GM12878 (cell line): ENCODE measurements around the gene GNG12. TPM values are rescaled to one million over a fixed set of nuclear protein-coding genes. Genes with fewer than 3 reads are reported as not detected.
A peak's percentile ranks its signal among the peaks of the same experiment; 100 is the strongest.

Experiments used
- ATAC-seq: fragments of 200-7000 bp; cut with Tn5 transposase; 3 replicates; pipeline ENCODE4 v1.9.1; 2020; ENCODE audit warnings: mild to moderate bottlenecking, moderate library complexity
- BruUV-seq: library from RNA; stranded (reverse); fragments of 400-500 nt; replicated peaks from 2 replicates; lab custom pipeline; 2021; lab: Mats Ljungman, UMichigan
- CTCF ChIA-PET: fragments of 300-600 bp; sonication (Branson Sonifier 250); formaldehyde crosslinking; extraction: SDS; loops from one replicate; lab custom pipeline; 2021; ENCODE audit warnings: inconsistent platforms; lab: Yijun Ruan, JAX
- POLR2A ChIA-PET: fragments of 350-600 bp; formaldehyde crosslinking; extraction: SDS; loops from one replicate; lab custom pipeline; 2021; ENCODE audit warnings: inconsistent platforms; lab: Charles Lee
- RAD21 ChIA-PET: fragments of 300-600 bp; sonication (Branson Sonifier 250); formaldehyde crosslinking; loops from one replicate; lab custom pipeline; 2023; ENCODE audit warnings: antibody characterized with exemption; ENCODE audit not compliant: unreplicated experiment; lab: Charles Lee
- SMC1A ChIA-PET: fragments of 300-600 bp; sonication (Branson Sonifier 250); formaldehyde crosslinking; loops from one replicate; lab custom pipeline; 2023; ENCODE audit not compliant: unreplicated experiment, uncharacterized antibody; lab: Charles Lee
- DNase-seq: peaks from one replicate; pipeline ENCODE4 v3.0.0-alpha.2; 2011; ENCODE audit warnings: low read depth, low spot score
- FAIRE-seq: peaks from 3 replicates; lab custom pipeline; 2011; peaks lifted over from hg19 to GRCh38; lab: Jason Lieb, UNC
- H2AFZ ChIP-seq: 2 replicates; pipeline ENCODE4 v1.6.0; 2011; ENCODE audit warnings: low read depth, low read length, control low read depth; ENCODE audit not compliant: control insufficient read depth
- H3K27ac ChIP-seq: 2 replicates; pipeline ENCODE4 v1.5.1; 2011; ENCODE audit warnings: control low read depth; ENCODE audit not compliant: control insufficient read depth, insufficient read depth
- H3K27me3 ChIP-seq, 2 experiments: replicated peaks in 1 of 2; 2 replicates each; pipeline versions ENCODE4 v1.6.0 to v1.6.1; 2011; ENCODE audit warnings: low read length in 1 of 2; ENCODE audit not compliant: control insufficient read depth in 2 of 2, insufficient read depth in 2 of 2
- H3K36me3 ChIP-seq, 2 experiments: 2 replicates each; pipeline ENCODE4 v1.5.1; 2011; ENCODE audit warnings: low read length in 1 of 2; ENCODE audit not compliant: control insufficient read depth in 2 of 2, insufficient read depth in 2 of 2
- H3K4me1 ChIP-seq: 2 replicates; pipeline ENCODE4 v1.6.1; 2011; ENCODE audit warnings: mild to moderate bottlenecking, low read length, moderate library complexity, mixed read lengths; ENCODE audit not compliant: control insufficient read depth, insufficient read depth
- H3K4me2 ChIP-seq: 2 replicates; pipeline ENCODE4 v1.6.0; 2011; ENCODE audit warnings: control low read depth; ENCODE audit not compliant: control insufficient read depth, insufficient read depth
- H3K4me3 ChIP-seq: fragments of 200-600 bp; sonication (generic); 2 replicates; pipeline ENCODE4 v1.5.1; 2016
- H3K79me2 ChIP-seq: 2 replicates; pipeline ENCODE4 v1.6.0; 2011; ENCODE audit warnings: low read length; ENCODE audit not compliant: control insufficient read depth, insufficient read depth
- H3K9ac ChIP-seq: 2 replicates; pipeline ENCODE4 v1.8.0; 2011; ENCODE audit warnings: low read length, control low read depth, mixed read lengths; ENCODE audit not compliant: control insufficient read depth, insufficient read depth
- H3K9me3 ChIP-seq: replicated peaks from 3 replicates; pipeline ENCODE4 v1.5.1; 2011; ENCODE audit warnings: mild to moderate bottlenecking, low read length; ENCODE audit not compliant: control insufficient read depth, insufficient read depth
- H4K20me1 ChIP-seq: 2 replicates; pipeline ENCODE4 v1.6.0; 2011; ENCODE audit not compliant: control insufficient read depth, insufficient read depth
- BMI1 ChIP-seq: fragments of 450-650 bp; IDR thresholded peaks from 2 replicates; pipeline ENCODE4 v1.6.1; 2016; ENCODE audit warnings: mild to moderate bottlenecking, moderate library complexity, borderline replicate concordance
- BRCA1 ChIP-seq: IDR thresholded peaks from 2 replicates; pipeline ENCODE4 v1.6.1; 2011; ENCODE audit warnings: low read depth, low read length, improper control_type of control experiment
- MYB ChIP-seq: fragments of 150-350 bp; IDR thresholded peaks from 2 replicates; pipeline ENCODE4 v1.6.1; 2014; ENCODE audit warnings: mild to moderate bottlenecking, low read depth, low read length, borderline replicate concordance
- NBN ChIP-seq: fragments of 450-650 bp; IDR thresholded peaks from 2 replicates; pipeline ENCODE4 v1.6.1; 2016
- RAD21 ChIP-seq: IDR thresholded peaks from 2 replicates; pipeline ENCODE4 v1.6.1; 2011; ENCODE audit warnings: mild to moderate bottlenecking, low read depth, low read length, moderate library complexity; ENCODE audit not compliant: insufficient read depth
- SMAD1 ChIP-seq: fragments of 450-650 bp; IDR thresholded peaks from 2 replicates; pipeline ENCODE4 v1.6.1; 2018; ENCODE audit warnings: mild to moderate bottlenecking, low read depth; ENCODE audit not compliant: partially characterized antibody
- WGBS: methylation state at CpG from one replicate; pipeline ENCODE4 v1.1.6; 2016; ENCODE audit warnings: low lambda C conversion rate; ENCODE audit not compliant: insufficient replicate concordance, insufficient coverage; ENCODE audit errors: missing lambda C conversion rate; 5-methylcytosine and 5-hydroxymethylcytosine counted together
- in situ Hi-C: fragments of 300-500 bp; cut with MboI; formaldehyde crosslinking; loops from 9 replicates; pipeline ENCODE4 v1.14.3; 2018; ENCODE audit warnings: mixed read lengths
- intact Hi-C: fragments of 100-400 bp; cut with micrococcal nuclease; formaldehyde crosslinking; loops from one replicate; pipeline ENCODE4 v1.14.2; 2022; ENCODE audit not compliant: unreplicated experiment
- polyA plus RNA-seq, 11 experiments: library from polyadenylated mRNA; depleted of rRNA in 4 of 11; unstranded in 6 of 11; stranded (reverse) in 5 of 11; fragments of >200 nt; fragmentation: Nextera tagmentation in 4 of 11; fragmentation: Illumina TruSeq in 1 of 11; extraction: Ambion mirVana in 4 of 11; extraction: Trizol in 1 of 11; gene quantifications; 1 replicate in 1 of 11; 2 replicates in 10 of 11; pipeline versions ENCODE4 v1.2.1 to v1.2.3, GENCODE V29; 2011 to 2016; ENCODE audit warnings: inconsistent platforms in 2 of 11, missing spikeins in 2 of 11, low read depth in 1 of 11
- total RNA-seq, 4 experiments: library from RNA; depleted of rRNA in 3 of 4; stranded (reverse); fragments of >200 nt in 3 of 4; fragmentation: Illumina TruSeq in 1 of 4; extraction: Trizol in 1 of 4; gene quantifications; 2 replicates each; pipeline versions ENCODE4 v1.2.1 to v1.2.3, GENCODE V29; 2013 to 2021
- TF ChIP-seq, protein P1 (sequence below): IDR thresholded peaks from 2 replicates; pipeline ENCODE4 v1.6.1; 2011; ENCODE audit warnings: borderline replicate concordance, low read depth, mild to moderate bottlenecking, moderate library complexity, mixed read lengths, low read length; ENCODE audit not compliant: insufficient read depth; ENCODE audit errors: extremely low read length
- TF ChIP-seq, protein P2 (sequence below): IDR thresholded peaks from 2 replicates; pipeline ENCODE4 v1.6.1; 2011; ENCODE audit warnings: borderline replicate concordance, low read depth, mild to moderate bottlenecking, moderate library complexity, low read length; ENCODE audit not compliant: insufficient read depth, poor library complexity, severe bottlenecking
- TF ChIP-seq, protein P3 (sequence below): IDR thresholded peaks from 2 replicates; pipeline ENCODE4 v1.6.1; 2012; ENCODE audit warnings: low read depth, low read length, improper control_type of control experiment
- TF ChIP-seq, protein P4 (sequence below): fragments of 150-350 bp; IDR thresholded peaks from 2 replicates; pipeline ENCODE4 v1.6.1; 2014; ENCODE audit warnings: mild to moderate bottlenecking, low read depth, low read length

The GNG12 gene
- total and polyA plus RNA-seq, 10 of the 15 experiments (the other 5 are each of a cell fraction or from before 2014, with no cell fraction given) = 0.22 to 32.8 (median 0.35) TPM

DNA sequence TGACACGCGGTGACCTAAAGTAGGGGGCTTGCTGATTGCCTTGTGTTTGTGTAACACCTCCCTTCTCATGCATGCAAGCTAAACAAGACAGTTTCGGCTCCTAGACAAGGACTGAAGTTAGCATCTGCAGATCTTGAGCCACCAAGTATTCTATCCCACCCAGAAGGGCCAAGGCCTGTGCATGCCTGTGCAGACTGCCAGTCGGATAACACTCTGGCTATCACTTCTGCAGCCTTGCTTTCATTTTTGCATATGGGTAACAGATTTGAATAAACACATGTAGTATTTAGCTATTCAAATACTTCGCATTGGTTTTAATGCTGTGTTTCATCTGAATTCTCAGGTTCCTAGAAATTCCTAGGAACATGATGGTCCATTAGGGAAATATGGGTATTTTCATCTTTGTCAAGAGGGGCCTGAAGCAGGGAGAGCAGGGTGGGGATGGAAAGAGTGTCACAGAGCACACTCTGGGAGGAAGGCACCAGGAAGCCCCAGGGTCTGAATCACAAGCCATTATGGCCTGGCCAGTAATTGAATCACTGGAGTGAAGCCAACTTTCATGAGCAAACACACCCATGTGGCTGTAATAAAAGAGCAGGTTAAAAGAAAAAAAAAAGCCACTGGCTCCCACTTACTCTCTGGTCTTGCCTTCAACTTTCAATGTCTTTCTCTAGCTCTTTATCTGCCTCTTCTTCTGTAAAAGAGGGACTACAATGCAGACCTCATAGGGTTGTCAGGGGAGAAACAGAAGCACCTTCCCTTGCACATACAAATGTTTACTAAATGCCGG, 120.0 kb downstream of the GNG12 start:
- TF ChIP-seq BRCA1 = no peak
- TF ChIP-seq, protein P1, sequence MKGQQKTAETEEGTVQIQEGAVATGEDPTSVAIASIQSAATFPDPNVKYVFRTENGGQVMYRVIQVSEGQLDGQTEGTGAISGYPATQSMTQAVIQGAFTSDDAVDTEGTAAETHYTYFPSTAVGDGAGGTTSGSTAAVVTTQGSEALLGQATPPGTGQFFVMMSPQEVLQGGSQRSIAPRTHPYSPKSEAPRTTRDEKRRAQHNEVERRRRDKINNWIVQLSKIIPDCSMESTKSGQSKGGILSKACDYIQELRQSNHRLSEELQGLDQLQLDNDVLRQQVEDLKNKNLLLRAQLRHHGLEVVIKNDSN = no peak
- peak; percentile 52 for TF ChIP-seq SMAD1
- TF ChIP-seq, protein P2, sequence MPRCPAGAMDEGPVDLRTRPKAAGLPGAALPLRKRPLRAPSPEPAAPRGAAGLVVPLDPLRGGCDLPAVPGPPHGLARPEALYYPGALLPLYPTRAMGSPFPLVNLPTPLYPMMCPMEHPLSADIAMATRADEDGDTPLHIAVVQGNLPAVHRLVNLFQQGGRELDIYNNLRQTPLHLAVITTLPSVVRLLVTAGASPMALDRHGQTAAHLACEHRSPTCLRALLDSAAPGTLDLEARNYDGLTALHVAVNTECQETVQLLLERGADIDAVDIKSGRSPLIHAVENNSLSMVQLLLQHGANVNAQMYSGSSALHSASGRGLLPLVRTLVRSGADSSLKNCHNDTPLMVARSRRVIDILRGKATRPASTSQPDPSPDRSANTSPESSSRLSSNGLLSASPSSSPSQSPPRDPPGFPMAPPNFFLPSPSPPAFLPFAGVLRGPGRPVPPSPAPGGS = no peak
- TF ChIP-seq RAD21 = no peak
- TF ChIP-seq NBN = 0 out of 2 replicates have a peak, but pooled peaks have one; percentile 18
- TF ChIP-seq BMI1 = no peak
- TF ChIP-seq, protein P3, sequence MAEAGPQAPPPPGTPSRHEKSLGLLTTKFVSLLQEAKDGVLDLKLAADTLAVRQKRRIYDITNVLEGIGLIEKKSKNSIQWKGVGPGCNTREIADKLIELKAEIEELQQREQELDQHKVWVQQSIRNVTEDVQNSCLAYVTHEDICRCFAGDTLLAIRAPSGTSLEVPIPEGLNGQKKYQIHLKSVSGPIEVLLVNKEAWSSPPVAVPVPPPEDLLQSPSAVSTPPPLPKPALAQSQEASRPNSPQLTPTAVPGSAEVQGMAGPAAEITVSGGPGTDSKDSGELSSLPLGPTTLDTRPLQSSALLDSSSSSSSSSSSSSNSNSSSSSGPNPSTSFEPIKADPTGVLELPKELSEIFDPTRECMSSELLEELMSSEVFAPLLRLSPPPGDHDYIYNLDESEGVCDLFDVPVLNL = no peak
- TF ChIP-seq, protein P4, sequence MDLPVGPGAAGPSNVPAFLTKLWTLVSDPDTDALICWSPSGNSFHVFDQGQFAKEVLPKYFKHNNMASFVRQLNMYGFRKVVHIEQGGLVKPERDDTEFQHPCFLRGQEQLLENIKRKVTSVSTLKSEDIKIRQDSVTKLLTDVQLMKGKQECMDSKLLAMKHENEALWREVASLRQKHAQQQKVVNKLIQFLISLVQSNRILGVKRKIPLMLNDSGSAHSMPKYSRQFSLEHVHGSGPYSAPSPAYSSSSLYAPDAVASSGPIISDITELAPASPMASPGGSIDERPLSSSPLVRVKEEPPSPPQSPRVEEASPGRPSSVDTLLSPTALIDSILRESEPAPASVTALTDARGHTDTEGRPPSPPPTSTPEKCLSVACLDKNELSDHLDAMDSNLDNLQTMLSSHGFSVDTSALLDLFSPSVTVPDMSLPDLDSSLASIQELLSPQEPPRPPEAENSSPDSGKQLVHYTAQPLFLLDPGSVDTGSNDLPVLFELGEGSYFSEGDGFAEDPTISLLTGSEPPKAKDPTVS = no peak
- TF ChIP-seq MYB = no peak
- no peaks in the 10 kb centered on the region for H3K79me2 ChIP-seq
- WGBS = 49% methylated on average over 6 of the region's 6 CpGs
- H3K27ac ChIP-seq = no peak overlapping the region
- no peak overlapping the region for H3K9ac ChIP-seq
- no peaks in the 10 kb centered on the region for H3K27me3 ChIP-seq
- H3K36me3 ChIP-seq = no peaks in the 10 kb centered on the region
- intact Hi-C loops (no loop called here), in situ Hi-C loops (no loop called here)
- no peaks in the 10 kb centered on the region for H3K4me1 ChIP-seq
- DNase-seq (no peak), ATAC-seq (peak; percentile 70), FAIRE-seq (no peak)
- BruUV-seq = no TSS peak
- no peak overlapping the region for H3K4me3 ChIP-seq
- H4K20me1 ChIP-seq = no peaks in the 10 kb centered on the region
- ChIA-PET CTCF (interaction anchor here (0.5 to 1.8 kb wide), 5 partner anchors 10 to 152 kb away, joined by 3 to 6 read pairs (median 3); no protein-coding TSS in a partner anchor), SMC1A (interaction anchor here (0.6 to 3.5 kb wide), 12 partner anchors 8 to 66 kb away, joined by 3 to 13 read pairs (median 6); no protein-coding TSS in a partner anchor), POLR2A (interaction anchor here (0.6 to 1.4 kb wide), 5 partner anchors 17 to 175 kb away, joined by 3 to 4 read pairs (median 3); no protein-coding TSS in a partner anchor), RAD21 (interaction anchor here (0.5 to 2.1 kb wide), 4 partner anchors 11 to 42 kb away, joined by 3 to 5 read pairs (median 4); no protein-coding TSS in a partner anchor)
- H3K9me3 ChIP-seq = no peaks in the 10 kb centered on the region
- no peak overlapping the region for H3K4me2 ChIP-seq
- H2AFZ ChIP-seq = no peak overlapping the region
